SU-DHL-6 (cell line): ENCODE data around the gene DNAJC27.

ENCODE experiments used
- H2AFZ ChIP-seq: fragments of 200-600 bp; sonication (generic); 2 replicates; pipeline ENCODE4 v1.6.1; 2014; ENCODE audit warnings: low read depth, mild to moderate bottlenecking, moderate library complexity, mixed read lengths, antibody characterized with exemption, low read length; ENCODE audit not compliant: severe bottlenecking
- H3F3A ChIP-seq: fragments of 200-600 bp; shearing (Covaris generic); 2 replicates; pipeline ENCODE4 v1.6.0; 2016; ENCODE audit warnings: antibody characterized with exemption, mild to moderate bottlenecking; ENCODE audit not compliant: insufficient read depth
- H3K27ac ChIP-seq: fragments of 200-600 bp; sonication (generic); 2 replicates; pipeline ENCODE4 v1.5.1; 2016; ENCODE audit warnings: low read depth, mild to moderate bottlenecking, low read length, moderate library complexity, mixed read lengths
- H3K27me3 ChIP-seq: fragments of 200-600 bp; sonication (generic), shearing (Covaris generic); 2 replicates; pipeline ENCODE4 v1.6.0; 2014; ENCODE audit warnings: mild to moderate bottlenecking, low read length
- H3K36me3 ChIP-seq: fragments of 200-600 bp; sonication (generic); 2 replicates; pipeline ENCODE4 v1.6.1; 2014; ENCODE audit warnings: mild to moderate bottlenecking, low read length, mixed read lengths
- H3K4me2 ChIP-seq: fragments of 300-600, 200-600 bp; shearing (Covaris generic), sonication (generic); 2 replicates; pipeline ENCODE4 v1.6.0; 2014; ENCODE audit warnings: low read length, low read depth, mild to moderate bottlenecking; ENCODE audit not compliant: poor library complexity, severe bottlenecking
- H3K4me3 ChIP-seq: fragments of 200-600 bp; sonication (generic); 2 replicates; pipeline ENCODE4 v1.5.1; 2014; ENCODE audit warnings: antibody characterized with exemption, low read length, mild to moderate bottlenecking, mixed read lengths; ENCODE audit not compliant: insufficient read depth, poor library complexity, severe bottlenecking
- H3K79me2 ChIP-seq: fragments of 200-600 bp; sonication (generic); 2 replicates; pipeline ENCODE4 v1.6.1; 2014; ENCODE audit warnings: mild to moderate bottlenecking, low read length, moderate library complexity; ENCODE audit not compliant: insufficient read depth
- H3K9ac ChIP-seq: fragments of 200-600 bp; sonication (generic); 2 replicates; pipeline ENCODE4 v1.7.0; 2014; ENCODE audit warnings: mild to moderate bottlenecking, low read length
- H3K9me2 ChIP-seq: fragments of 200-600 bp; sonication (generic); replicated peaks from 2 replicates; pipeline ENCODE4 v1.6.1; 2014; ENCODE audit warnings: low read length; ENCODE audit not compliant: insufficient read depth
- H3K9me3 ChIP-seq: fragments of 200-600 bp; sonication (generic); 2 replicates; pipeline ENCODE4 v1.6.1; 2014; ENCODE audit warnings: low read length, mixed read lengths; ENCODE audit not compliant: insufficient read depth
- H4K20me1 ChIP-seq: fragments of 200-600 bp; sonication (generic); 2 replicates; pipeline ENCODE4 v1.6.1; 2014; ENCODE audit warnings: low read depth, mild to moderate bottlenecking, antibody characterized with exemption, low read length, moderate library complexity, mixed read lengths
- CTCF ChIP-seq: fragments of 200-600 bp; sonication (generic); IDR thresholded peaks from one replicate; pipeline ENCODE4 v1.5.1; 2017; ENCODE audit warnings: antibody characterized with exemption, mild to moderate bottlenecking, low read length, moderate library complexity; ENCODE audit not compliant: insufficient read depth, poor library complexity, severe bottlenecking
- EZH2phosphoT487 ChIP-seq: fragments of 200-600 bp; sonication (generic), shearing (Covaris generic); conservative IDR thresholded peaks from 2 replicates; pipeline ENCODE4 v1.6.1; 2018; ENCODE audit warnings: mild to moderate bottlenecking, antibody characterized with exemption, low read length, moderate library complexity, mixed read lengths

DNAJC27 gene

GRCh38 chr2:24984912-24985311 is 13.2 kb upstream of the DNAJC27 start:
- no peaks in the 10 kb centered on the region for H3K36me3 ChIP-seq
- TF ChIP-seq EZH2phosphoT487 = no peak
- TF ChIP-seq CTCF = no peak
- no peak overlapping the region for H3K27ac ChIP-seq

GRCh38 chr2:24981411-24982136 is 9.8 kb upstream of the DNAJC27 start:
- Histone ChIP-seq H3F3A (no peaks in the 10 kb centered on the region), H3K9ac (no peak overlapping the region), H4K20me1 (no peaks in the 10 kb centered on the region), H3K4me3 (no peak overlapping the region), H3K79me2 (no peaks in the 10 kb centered on the region), H3K36me3 (no peaks in the 10 kb centered on the region), H3K9me2 (no peaks in the 10 kb centered on the region), H3K27me3 (no peaks in the 10 kb centered on the region), H3K4me2 (no peak overlapping the region), H2AFZ (no peak overlapping the region), H3K9me3 (no peaks in the 10 kb centered on the region), H3K27ac (no peak overlapping the region)
- TF ChIP-seq EZH2phosphoT487 (no peak), CTCF (no peak)

More at GRCh38 chr2:24984912-24985311, 13.2 kb upstream of the DNAJC27 start:
- no peak overlapping the region for H2AFZ ChIP-seq
- no peak overlapping the region for H3K4me3 ChIP-seq
- H3K4me2 ChIP-seq = no peak overlapping the region
- H3F3A ChIP-seq = no peaks in the 10 kb centered on the region
- no peaks in the 10 kb centered on the region for H4K20me1 ChIP-seq
- no peaks in the 10 kb centered on the region for H3K27me3 ChIP-seq
- H3K9me2 ChIP-seq = no peaks in the 10 kb centered on the region
- H3K9ac ChIP-seq = no peak overlapping the region
- no peaks in the 10 kb centered on the region for H3K9me3 ChIP-seq
- H3K79me2 ChIP-seq = no peaks in the 10 kb centered on the region

GRCh38 chr2:24978661-24979060 is 6.9 kb upstream of the DNAJC27 start:
- no peaks in the 10 kb centered on the region for H3K36me3 ChIP-seq
- no peaks in the 10 kb centered on the region for H3K79me2 ChIP-seq
- TF ChIP-seq EZH2phosphoT487 = no peak
- no peak for TF ChIP-seq CTCF
- no peak overlapping the region for H3K4me2 ChIP-seq
- H4K20me1 ChIP-seq = no peaks in the 10 kb centered on the region
- no peaks in the 10 kb centered on the region for H3K9me2 ChIP-seq
- H3K9ac ChIP-seq = no peak overlapping the region
- H3K27me3 ChIP-seq = no peaks in the 10 kb centered on the region
- no peaks in the 10 kb centered on the region for H3F3A ChIP-seq
- no peak overlapping the region for H3K27ac ChIP-seq
- H3K4me3 ChIP-seq = no peak overlapping the region
- H3K9me3 ChIP-seq = no peaks in the 10 kb centered on the region
- H2AFZ ChIP-seq = no peak overlapping the region
